Keratinocyte (primary cell): ENCODE results near the gene PRELP.

Experiments used
- EZH2 ChIP-seq: IDR thresholded peaks from one replicate; pipeline ENCODE4 v1.6.1; 2012; ENCODE audit warnings: inconsistent platforms, mild to moderate bottlenecking, low read length, moderate library complexity
- TF ChIP-seq, protein P1 (sequence below), 3 experiments: IDR thresholded peaks in 1 of 3; conservative IDR thresholded peaks in 1 of 3; optimal IDR thresholded peaks in 1 of 3; 2 replicates in 2 of 3; 3 replicates in 1 of 3; pipeline versions ENCODE3 to v1.5.1; 2011; ENCODE audit warnings: low read length in 3 of 3, mild to moderate bottlenecking in 3 of 3, moderate library complexity in 2 of 3, control low read depth in 1 of 3, inconsistent platforms in 1 of 3; ENCODE audit not compliant: insufficient read depth in 2 of 3; ENCODE audit errors: extremely low read depth in 1 of 3

DNA sequence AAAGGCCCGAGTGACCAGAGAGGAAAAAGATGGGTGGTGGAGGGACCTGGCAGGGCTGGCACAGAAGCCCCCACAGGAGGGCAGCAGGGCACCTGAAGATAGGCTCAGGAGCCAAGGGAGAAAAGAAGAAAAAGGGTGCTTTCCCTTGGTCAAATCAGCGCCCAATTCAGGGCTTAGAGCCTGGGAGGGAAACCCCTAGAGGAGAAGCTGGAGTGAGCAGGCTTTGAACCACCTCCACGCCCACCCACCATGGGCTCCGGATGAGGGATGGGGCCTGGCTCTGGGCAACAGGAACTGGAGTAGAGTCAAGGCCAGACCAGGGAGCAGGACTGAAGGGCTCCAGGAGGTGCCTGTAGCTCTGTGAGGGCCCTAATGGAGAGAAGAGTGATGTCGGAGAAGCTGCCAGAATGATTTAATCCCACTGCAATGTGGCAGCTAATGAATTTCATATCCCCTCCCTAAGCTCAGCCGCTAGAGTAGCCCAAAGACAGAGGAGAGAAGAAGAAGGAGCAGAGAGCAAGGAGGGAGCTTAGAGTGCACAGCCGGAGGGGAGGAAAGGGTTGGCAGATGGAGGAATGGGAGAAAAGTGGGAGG is 12.0 kb upstream of the PRELP start:
- TF ChIP-seq, protein P1, sequence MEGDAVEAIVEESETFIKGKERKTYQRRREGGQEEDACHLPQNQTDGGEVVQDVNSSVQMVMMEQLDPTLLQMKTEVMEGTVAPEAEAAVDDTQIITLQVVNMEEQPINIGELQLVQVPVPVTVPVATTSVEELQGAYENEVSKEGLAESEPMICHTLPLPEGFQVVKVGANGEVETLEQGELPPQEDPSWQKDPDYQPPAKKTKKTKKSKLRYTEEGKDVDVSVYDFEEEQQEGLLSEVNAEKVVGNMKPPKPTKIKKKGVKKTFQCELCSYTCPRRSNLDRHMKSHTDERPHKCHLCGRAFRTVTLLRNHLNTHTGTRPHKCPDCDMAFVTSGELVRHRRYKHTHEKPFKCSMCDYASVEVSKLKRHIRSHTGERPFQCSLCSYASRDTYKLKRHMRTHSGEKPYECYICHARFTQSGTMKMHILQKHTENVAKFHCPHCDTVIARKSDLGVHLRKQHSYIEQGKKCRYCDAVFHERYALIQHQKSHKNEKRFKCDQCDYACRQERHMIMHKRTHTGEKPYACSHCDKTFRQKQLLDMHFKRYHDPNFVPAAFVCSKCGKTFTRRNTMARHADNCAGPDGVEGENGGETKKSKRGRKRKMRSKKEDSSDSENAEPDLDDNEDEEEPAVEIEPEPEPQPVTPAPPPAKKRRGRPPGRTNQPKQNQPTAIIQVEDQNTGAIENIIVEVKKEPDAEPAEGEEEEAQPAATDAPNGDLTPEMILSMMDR (optimal IDR thresholded peaks at IDR 0.05 in 1 of 3, IDR thresholded peaks at IDR 0.05 in 1 of 3, conservative IDR thresholded peaks at IDR 0.05 in 1 of 3; ENCODE audit: extremely low read depth in 1 of 3, insufficient read depth in 2 of 3, low read length in 3 of 3): no peak
- TF ChIP-seq EZH2: no peak
